GM12878 (cell line): ENCODE measurements around the gene HAAO. TPM values are rescaled to one million over a fixed set of nuclear protein-coding genes. Genes with fewer than 3 reads are reported as not detected.

Experiments
- ATAC-seq: fragments of 200-7000 bp; cut with Tn5 transposase; 3 replicates; pipeline ENCODE4 v1.9.1; 2020; ENCODE audit warnings: mild to moderate bottlenecking, moderate library complexity
- BruUV-seq: library from RNA; stranded (reverse); fragments of 400-500 nt; replicated peaks from 2 replicates; lab custom pipeline; 2021; lab: Mats Ljungman, UMichigan
- CTCF ChIA-PET: fragments of 300-600 bp; sonication (Branson Sonifier 250); formaldehyde crosslinking; extraction: SDS; loops from one replicate; lab custom pipeline; 2021; ENCODE audit warnings: inconsistent platforms; lab: Yijun Ruan, JAX
- POLR2A ChIA-PET: fragments of 350-600 bp; formaldehyde crosslinking; extraction: SDS; loops from one replicate; lab custom pipeline; 2021; ENCODE audit warnings: inconsistent platforms; lab: Charles Lee
- RAD21 ChIA-PET: fragments of 300-600 bp; sonication (Branson Sonifier 250); formaldehyde crosslinking; loops from one replicate; lab custom pipeline; 2023; ENCODE audit warnings: antibody characterized with exemption; ENCODE audit not compliant: unreplicated experiment; lab: Charles Lee
- SMC1A ChIA-PET: fragments of 300-600 bp; sonication (Branson Sonifier 250); formaldehyde crosslinking; loops from one replicate; lab custom pipeline; 2023; ENCODE audit not compliant: unreplicated experiment, uncharacterized antibody; lab: Charles Lee
- DNase-seq: peaks from one replicate; pipeline ENCODE4 v3.0.0-alpha.2; 2011; ENCODE audit warnings: low read depth, low spot score
- FAIRE-seq: peaks from 3 replicates; lab custom pipeline; 2011; peaks lifted over from hg19 to GRCh38; lab: Jason Lieb, UNC
- H2AFZ ChIP-seq: 2 replicates; pipeline ENCODE4 v1.6.0; 2011; ENCODE audit warnings: low read depth, low read length, control low read depth; ENCODE audit not compliant: control insufficient read depth
- H3K27ac ChIP-seq: 2 replicates; pipeline ENCODE4 v1.5.1; 2011; ENCODE audit warnings: control low read depth; ENCODE audit not compliant: control insufficient read depth, insufficient read depth
- H3K27me3 ChIP-seq, 2 experiments: replicated peaks in 1 of 2; 2 replicates each; pipeline versions ENCODE4 v1.6.0 to v1.6.1; 2011; ENCODE audit warnings: low read length in 1 of 2; ENCODE audit not compliant: control insufficient read depth in 2 of 2, insufficient read depth in 2 of 2
- H3K36me3 ChIP-seq, 2 experiments: 2 replicates each; pipeline ENCODE4 v1.5.1; 2011; ENCODE audit warnings: low read length in 1 of 2; ENCODE audit not compliant: control insufficient read depth in 2 of 2, insufficient read depth in 2 of 2
- H3K4me1 ChIP-seq: 2 replicates; pipeline ENCODE4 v1.6.1; 2011; ENCODE audit warnings: mild to moderate bottlenecking, low read length, moderate library complexity, mixed read lengths; ENCODE audit not compliant: control insufficient read depth, insufficient read depth
- H3K4me2 ChIP-seq: 2 replicates; pipeline ENCODE4 v1.6.0; 2011; ENCODE audit warnings: control low read depth; ENCODE audit not compliant: control insufficient read depth, insufficient read depth
- H3K4me3 ChIP-seq: fragments of 200-600 bp; sonication (generic); 2 replicates; pipeline ENCODE4 v1.5.1; 2016
- H3K79me2 ChIP-seq: 2 replicates; pipeline ENCODE4 v1.6.0; 2011; ENCODE audit warnings: low read length; ENCODE audit not compliant: control insufficient read depth, insufficient read depth
- H3K9ac ChIP-seq: 2 replicates; pipeline ENCODE4 v1.8.0; 2011; ENCODE audit warnings: low read length, control low read depth, mixed read lengths; ENCODE audit not compliant: control insufficient read depth, insufficient read depth
- H3K9me3 ChIP-seq: replicated peaks from 3 replicates; pipeline ENCODE4 v1.5.1; 2011; ENCODE audit warnings: mild to moderate bottlenecking, low read length; ENCODE audit not compliant: control insufficient read depth, insufficient read depth
- H4K20me1 ChIP-seq: 2 replicates; pipeline ENCODE4 v1.6.0; 2011; ENCODE audit not compliant: control insufficient read depth, insufficient read depth
- CEBPB ChIP-seq, 2 experiments: fragments of 150-350 bp in 1 of 2; IDR thresholded peaks; 2 replicates each; pipeline ENCODE4 v1.6.1; 2012 to 2014; ENCODE audit warnings: low read depth in 2 of 2, low read length in 2 of 2, borderline replicate concordance in 1 of 2, inconsistent platforms in 1 of 2
- KAT2A ChIP-seq: conservative IDR thresholded peaks from 2 replicates; pipeline ENCODE4 v1.6.1; 2011; ENCODE audit warnings: low read depth, low read length; ENCODE audit not compliant: control insufficient read depth
- POLR2A ChIP-seq: IDR thresholded peaks from 2 replicates; pipeline ENCODE4 v1.6.1; 2011; ENCODE audit warnings: low read depth, mild to moderate bottlenecking, low read length
- WGBS: methylation state at CpG from one replicate; pipeline ENCODE4 v1.1.6; 2016; ENCODE audit warnings: low lambda C conversion rate; ENCODE audit not compliant: insufficient replicate concordance, insufficient coverage; ENCODE audit errors: missing lambda C conversion rate; 5-methylcytosine and 5-hydroxymethylcytosine counted together
- in situ Hi-C: fragments of 300-500 bp; cut with MboI; formaldehyde crosslinking; loops from 9 replicates; pipeline ENCODE4 v1.14.3; 2018; ENCODE audit warnings: mixed read lengths
- intact Hi-C: fragments of 100-400 bp; cut with micrococcal nuclease; formaldehyde crosslinking; loops from one replicate; pipeline ENCODE4 v1.14.2; 2022; ENCODE audit not compliant: unreplicated experiment
- polyA plus RNA-seq, 11 experiments: library from polyadenylated mRNA; depleted of rRNA in 4 of 11; unstranded in 6 of 11; stranded (reverse) in 5 of 11; fragments of >200 nt; fragmentation: Nextera tagmentation in 4 of 11; fragmentation: Illumina TruSeq in 1 of 11; extraction: Ambion mirVana in 4 of 11; extraction: Trizol in 1 of 11; gene quantifications; 1 replicate in 1 of 11; 2 replicates in 10 of 11; pipeline versions ENCODE4 v1.2.1 to v1.2.3, GENCODE V29; 2011 to 2016; ENCODE audit warnings: inconsistent platforms in 2 of 11, missing spikeins in 2 of 11, low read depth in 1 of 11
- total RNA-seq, 4 experiments: library from RNA; depleted of rRNA in 3 of 4; stranded (reverse); fragments of >200 nt in 3 of 4; fragmentation: Illumina TruSeq in 1 of 4; extraction: Trizol in 1 of 4; gene quantifications; 2 replicates each; pipeline versions ENCODE4 v1.2.1 to v1.2.3, GENCODE V29; 2013 to 2021
- TF ChIP-seq, protein P1 (sequence below), 3 experiments: IDR thresholded peaks in 2 of 3; conservative IDR thresholded peaks in 1 of 3; 2 replicates each; pipeline ENCODE4 v1.5.1; 2011; ENCODE audit warnings: low read depth in 3 of 3, low read length in 3 of 3, mild to moderate bottlenecking in 3 of 3, control low read depth in 2 of 3, moderate library complexity in 2 of 3, inconsistent platforms in 1 of 3, mixed read lengths in 1 of 3; ENCODE audit not compliant: control insufficient read depth in 2 of 3, insufficient read depth in 1 of 3; ENCODE audit errors: extremely low read depth in 1 of 3

Gene HAAO
- total and polyA plus RNA-seq, 10 of the 15 experiments (the other 5 are each of a cell fraction or from before 2014, with no cell fraction given) = 4.3 to 58.7 (median 26.8) TPM

DNA sequence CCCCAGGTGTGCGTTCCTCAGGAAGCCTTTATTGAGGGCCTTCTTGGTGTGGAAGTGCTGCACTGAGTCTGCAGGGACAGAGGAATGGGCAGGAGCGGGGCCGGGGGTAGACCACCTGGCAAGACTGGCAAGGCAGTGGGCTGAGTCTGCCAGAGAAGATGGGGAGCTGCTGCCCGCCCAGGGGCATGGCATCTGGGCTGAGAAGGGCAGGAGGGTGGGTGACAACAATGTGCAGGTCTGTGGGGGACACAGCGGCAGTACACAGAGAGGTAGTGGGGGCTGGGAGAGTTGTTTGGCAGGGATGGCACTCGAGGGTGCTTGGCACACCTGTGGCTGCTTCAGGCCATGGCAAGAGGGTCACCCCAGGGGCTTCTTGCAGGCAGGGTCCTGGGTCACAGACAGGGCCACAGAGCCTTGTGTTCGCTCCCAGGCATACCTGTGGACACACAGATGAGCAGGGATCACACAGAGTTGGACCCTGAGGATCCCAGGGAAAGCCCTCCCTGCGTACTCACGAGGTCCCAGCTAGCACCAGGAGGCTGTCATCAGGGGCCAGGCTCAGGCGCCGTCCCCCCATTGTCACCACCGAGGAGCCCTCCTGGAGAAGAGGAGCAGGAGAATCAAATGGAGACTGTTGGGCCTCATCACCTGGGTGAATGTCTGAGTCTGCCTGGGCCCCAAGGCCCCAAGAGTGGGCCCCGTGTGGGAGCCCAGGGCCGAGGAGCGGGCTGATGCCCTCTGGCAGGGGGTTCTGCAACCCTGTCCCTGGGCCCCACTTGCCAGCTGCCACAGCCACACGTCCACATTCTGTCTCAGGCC lies 25.1 kb downstream of the HAAO start:
- Histone ChIP-seq H4K20me1 (no peaks in the 10 kb centered on the region), H3K79me2 (no peaks in the 10 kb centered on the region), H3K27ac (no peak overlapping the region), H3K4me2 (no peak overlapping the region), H3K4me3 (no peak overlapping the region), H3K36me3 (no peaks in the 10 kb centered on the region; a peak in 2 of 4 replicates), H3K4me1 (no peaks in the 10 kb centered on the region), H3K9me3 (no peaks in the 10 kb centered on the region), H3K9ac (no peak overlapping the region), H3K27me3 (no peaks in the 10 kb centered on the region), H2AFZ (no peak overlapping the region)
- no peak for ATAC-seq
- TF ChIP-seq, protein P1, sequence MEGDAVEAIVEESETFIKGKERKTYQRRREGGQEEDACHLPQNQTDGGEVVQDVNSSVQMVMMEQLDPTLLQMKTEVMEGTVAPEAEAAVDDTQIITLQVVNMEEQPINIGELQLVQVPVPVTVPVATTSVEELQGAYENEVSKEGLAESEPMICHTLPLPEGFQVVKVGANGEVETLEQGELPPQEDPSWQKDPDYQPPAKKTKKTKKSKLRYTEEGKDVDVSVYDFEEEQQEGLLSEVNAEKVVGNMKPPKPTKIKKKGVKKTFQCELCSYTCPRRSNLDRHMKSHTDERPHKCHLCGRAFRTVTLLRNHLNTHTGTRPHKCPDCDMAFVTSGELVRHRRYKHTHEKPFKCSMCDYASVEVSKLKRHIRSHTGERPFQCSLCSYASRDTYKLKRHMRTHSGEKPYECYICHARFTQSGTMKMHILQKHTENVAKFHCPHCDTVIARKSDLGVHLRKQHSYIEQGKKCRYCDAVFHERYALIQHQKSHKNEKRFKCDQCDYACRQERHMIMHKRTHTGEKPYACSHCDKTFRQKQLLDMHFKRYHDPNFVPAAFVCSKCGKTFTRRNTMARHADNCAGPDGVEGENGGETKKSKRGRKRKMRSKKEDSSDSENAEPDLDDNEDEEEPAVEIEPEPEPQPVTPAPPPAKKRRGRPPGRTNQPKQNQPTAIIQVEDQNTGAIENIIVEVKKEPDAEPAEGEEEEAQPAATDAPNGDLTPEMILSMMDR (IDR thresholded peaks at IDR 0.05 in 2 of 3, conservative IDR thresholded peaks at IDR 0.05 in 1 of 3; ENCODE audit: control insufficient read depth in 2 of 3, extremely low read depth in 1 of 3, insufficient read depth in 1 of 3, low read depth in 3 of 3, low read length in 3 of 3) = no peak
- 0 out of 2 replicates have a peak, but pooled peaks have one; percentile 35 for TF ChIP-seq POLR2A
- SMC1A ChIA-PET = no interaction called here
- no peak for DNase-seq
- no TSS peak for BruUV-seq
- intact Hi-C loops = no loop called here
- in situ Hi-C loops = no loop called here
- 71% methylated on average over 15 of the region's 16 CpGs for WGBS
- POLR2A ChIA-PET = interaction anchor here (1.0 kb wide), 1 partner anchor 8 kb away, joined by 4 read pairs; no protein-coding TSS in a partner anchor
- no peak for FAIRE-seq
- CTCF ChIA-PET = no interaction called here
- RAD21 ChIA-PET = no interaction called here

DNA sequence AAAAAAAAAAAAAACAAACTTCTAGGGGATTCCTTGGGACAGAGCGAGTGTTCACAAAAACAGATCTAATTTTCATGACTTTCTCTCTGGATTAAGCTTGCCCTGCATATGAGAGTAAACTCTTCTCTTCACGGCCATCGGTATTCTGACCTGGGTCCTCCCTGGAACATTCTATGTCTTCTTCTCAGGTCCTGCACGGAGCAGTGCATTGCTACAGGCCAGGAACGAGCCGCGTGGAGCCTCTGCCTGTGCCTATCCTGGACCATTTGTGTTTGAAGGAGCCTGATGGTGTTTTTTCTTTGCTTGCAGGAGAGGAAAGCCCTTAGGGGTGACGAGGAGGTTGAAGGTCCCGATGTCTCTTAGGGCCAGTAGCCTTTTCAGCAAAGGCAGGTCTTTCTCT lies 26.7 kb downstream of the HAAO start:
- Histone ChIP-seq H3K27ac (no peak overlapping the region), H3K4me3 (no peak overlapping the region), H3K36me3 (no peaks in the 10 kb centered on the region; a peak in 2 of 4 replicates), H4K20me1 (no peaks in the 10 kb centered on the region), H3K4me1 (no peaks in the 10 kb centered on the region), H3K79me2 (no peaks in the 10 kb centered on the region), H3K9ac (no peak overlapping the region), H3K4me2 (no peak overlapping the region), H2AFZ (no peak overlapping the region), H3K27me3 (no peaks in the 10 kb centered on the region), H3K9me3 (no peaks in the 10 kb centered on the region)
- FAIRE-seq (no peak), DNase-seq (no peak), ATAC-seq (no peak)
- 98% methylated on average over 9 of the region's 9 CpGs for WGBS
- no TSS peak for BruUV-seq
- SMC1A ChIA-PET = interaction anchor here (0.9 kb wide), 1 partner anchor 31 kb away, joined by 3 read pairs; no protein-coding TSS in a partner anchor
- POLR2A ChIA-PET = no interaction called here
- RAD21 ChIA-PET = interaction anchor here (1.8 kb wide), 1 partner anchor 27 kb away, joined by 4 read pairs; the partner anchor contains the start of gene HAAO
- CTCF ChIA-PET = interaction anchor here (0.5 kb wide), 1 partner anchor 189 kb away, joined by 3 read pairs; no protein-coding TSS in a partner anchor
- no peak for TF ChIP-seq CEBPB (IDR thresholded peaks at IDR 0.05; ENCODE audit: borderline replicate concordance in 1 of 2, low read depth in 2 of 2, low read length in 2 of 2)
- TF ChIP-seq KAT2A = no peak
- in situ Hi-C loops = no loop called here
- intact Hi-C loops = no loop called here
